Measurements from ENCODE around the gene AKAP10. TPM values are rescaled to one million over a fixed set of nuclear protein-coding genes. Genes with fewer than 3 reads are reported as not detected.
A peak's percentile ranks its signal among the peaks of the same experiment; 100 is the strongest.
"Not testable (repeated sequence)": the region's sequence is repeated elsewhere in the genome, so short reads cannot be mapped to it uniquely, and the experiment has no call there.

The AKAP10 gene
- total RNA-seq: 10 to 100 TPM; 25.0 to 41.1 (median 29.9) TPM
- long read RNA-seq, donor 1, full-length matches to known transcripts: 28 of 38 reads
- long read RNA-seq, donor 1, partial matches to known transcripts: 5 of 38 reads
- long read RNA-seq, donor 1, other reads (novel, unspliced or antisense): 5 of 38 reads
- long read RNA-seq, donor 2, partial matches to known transcripts: 2 of 2 reads
- long read RNA-seq, donor 2, other reads (novel, unspliced or antisense): 0 of 2 reads

- TF ChIP-seq, protein P1, sequence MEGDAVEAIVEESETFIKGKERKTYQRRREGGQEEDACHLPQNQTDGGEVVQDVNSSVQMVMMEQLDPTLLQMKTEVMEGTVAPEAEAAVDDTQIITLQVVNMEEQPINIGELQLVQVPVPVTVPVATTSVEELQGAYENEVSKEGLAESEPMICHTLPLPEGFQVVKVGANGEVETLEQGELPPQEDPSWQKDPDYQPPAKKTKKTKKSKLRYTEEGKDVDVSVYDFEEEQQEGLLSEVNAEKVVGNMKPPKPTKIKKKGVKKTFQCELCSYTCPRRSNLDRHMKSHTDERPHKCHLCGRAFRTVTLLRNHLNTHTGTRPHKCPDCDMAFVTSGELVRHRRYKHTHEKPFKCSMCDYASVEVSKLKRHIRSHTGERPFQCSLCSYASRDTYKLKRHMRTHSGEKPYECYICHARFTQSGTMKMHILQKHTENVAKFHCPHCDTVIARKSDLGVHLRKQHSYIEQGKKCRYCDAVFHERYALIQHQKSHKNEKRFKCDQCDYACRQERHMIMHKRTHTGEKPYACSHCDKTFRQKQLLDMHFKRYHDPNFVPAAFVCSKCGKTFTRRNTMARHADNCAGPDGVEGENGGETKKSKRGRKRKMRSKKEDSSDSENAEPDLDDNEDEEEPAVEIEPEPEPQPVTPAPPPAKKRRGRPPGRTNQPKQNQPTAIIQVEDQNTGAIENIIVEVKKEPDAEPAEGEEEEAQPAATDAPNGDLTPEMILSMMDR (IDR thresholded peaks at IDR 0.05): no peak
- intact Hi-C loops (cut with DNase I, micrococcal nuclease): no loop called here
- peaks cover 15% of the 10 kb centered on the region for H3K4me1 ChIP-seq (ENCODE audit: low read depth)
- DNase-seq (peak; percentile 97 to 98 (median 97)), ATAC-seq (peak; percentile 99)
- H3K4me3 ChIP-seq: peak within 1 kb of the TSS; percentile 96
- no peaks in the 10 kb centered on the region for H3K36me3 ChIP-seq (ENCODE audit: low read depth)
- no peaks in the 10 kb centered on the region for H3K9me3 ChIP-seq
Observed at GRCh38 chr17:19977293-19978208, at the start of gene AKAP10. Gene AKAP10, minus strand, starts transcription at chr17:19977828. Its CDS starts 149 bp downstream, at chr17:19977679.

DNA sequence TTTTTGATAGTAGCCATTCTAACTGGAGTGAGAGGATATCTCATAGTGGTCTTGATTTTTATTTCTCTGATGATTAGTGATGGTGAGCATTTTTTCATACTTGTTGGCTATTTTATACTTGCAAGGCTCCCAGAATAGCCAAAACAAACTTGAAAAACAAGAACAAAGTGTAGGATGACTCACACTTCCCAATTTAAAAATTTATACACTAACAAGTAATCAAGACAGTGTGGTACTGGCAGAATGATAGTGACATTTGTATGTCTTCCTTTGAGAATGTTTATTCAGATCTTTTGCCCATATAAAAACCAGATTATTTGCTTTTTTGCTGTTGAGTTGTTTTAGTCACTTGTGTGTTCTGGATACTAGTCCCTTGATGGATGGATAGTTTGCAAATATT is 49.3 kb upstream of the AKAP10 start:
- DNase-seq (no peak), ATAC-seq (no peak)
- intact Hi-C loops (cut with DNase I, micrococcal nuclease): no loop called here

GRCh38 chr17:20022701-20023100 is 45.1 kb upstream of the AKAP10 start:
- no peaks in the 10 kb centered on the region for H3K4me1 ChIP-seq (ENCODE audit: low read depth)
- no peak for DNase-seq
- no peak overlapping the region for H3K4me3 ChIP-seq
- ATAC-seq: no peak
- no peaks in the 10 kb centered on the region for H3K36me3 ChIP-seq (ENCODE audit: low read depth)
- H3K9me3 ChIP-seq: no peaks in the 10 kb centered on the region
- TF ChIP-seq, protein P1 (IDR thresholded peaks at IDR 0.05): no peak
- intact Hi-C loops (cut with DNase I, micrococcal nuclease): no loop called here

More for the DNA sequence above, 49.3 kb upstream of the AKAP10 start:
- H3K4me1 ChIP-seq (ENCODE audit: low read depth): no peaks in the 10 kb centered on the region
- TF ChIP-seq, protein P1 (IDR thresholded peaks at IDR 0.05): no peak
- no peak overlapping the region for H3K4me3 ChIP-seq
- H3K9me3 ChIP-seq: no peaks in the 10 kb centered on the region
- H3K36me3 ChIP-seq (ENCODE audit: low read depth): no peaks in the 10 kb centered on the region

DNA sequence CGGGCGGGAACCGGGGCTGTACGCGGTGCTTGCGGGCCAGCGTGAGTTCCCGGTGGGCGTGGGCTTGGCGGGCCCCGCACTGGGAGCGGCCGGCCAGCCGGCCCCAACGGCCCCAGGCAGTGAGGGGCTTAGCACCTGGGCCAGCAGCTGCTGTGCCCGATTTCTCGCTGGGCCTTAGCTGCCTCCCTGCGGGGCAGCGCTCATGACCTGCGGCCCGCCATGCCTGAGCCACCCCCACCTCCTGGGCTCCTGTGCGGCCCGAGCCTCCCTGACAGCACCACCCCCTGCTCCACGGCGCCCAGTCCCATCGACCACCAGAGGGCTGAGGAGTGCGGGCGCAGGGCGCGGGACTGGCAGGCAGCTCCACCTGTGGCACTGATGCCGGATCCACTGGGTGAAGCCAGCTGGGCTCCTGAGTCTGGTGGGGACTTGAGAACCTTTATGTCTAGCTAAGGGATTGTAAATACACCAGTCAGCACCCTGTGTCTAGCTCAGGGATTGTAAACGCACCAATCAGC is 38.9 kb upstream of the AKAP10 start:
- H3K9me3 ChIP-seq; H3K36me3 ChIP-seq (ENCODE audit: low read depth); DNase-seq; H3K4me1 ChIP-seq (ENCODE audit: low read depth); ATAC-seq; intact Hi-C loops (cut with DNase I, micrococcal nuclease); H3K4me3 ChIP-seq: not testable (repeated sequence)

- Histone ChIP-seq H3K4me3 (no peak overlapping the region), H3K9me3 (no peaks in the 10 kb centered on the region), H3K36me3 (ENCODE audit: low read depth) (no peaks in the 10 kb centered on the region), H3K4me1 (ENCODE audit: low read depth) (peaks cover 7% of the 10 kb centered on the region)
- TF ChIP-seq, protein P1 (IDR thresholded peaks at IDR 0.05): no peak
- intact Hi-C loops (cut with DNase I, micrococcal nuclease): no loop called here
- DNase-seq: no peak
- no peak for ATAC-seq
Observed at GRCh38 chr17:20012017-20012536, 34.4 kb upstream of the AKAP10 start.

Data from mucosa of descending colon (tissue), 3 donors.